Vagina (tissue), 2 donors: Measurements from ENCODE around the gene PCDHA8.

ENCODE experiments used
- POLR2A ChIP-seq, 2 donors: fragments of 450-650 bp; IDR thresholded peaks; one replicate each; pipeline ENCODE4 v1.6.1; 2017; ENCODE audit warnings: antibody characterized with exemption in 2 of 2, mild to moderate bottlenecking in 2 of 2, moderate library complexity in 2 of 2
- POLR2AphosphoS5 ChIP-seq, 2 donors: sonication (generic); formaldehyde crosslinking; IDR thresholded peaks; one replicate each; pipeline ENCODE4 v1.9.0; 2017; ENCODE audit warnings: antibody characterized with exemption in 2 of 2, mild to moderate bottlenecking in 2 of 2, low read depth in 1 of 2; ENCODE audit not compliant: insufficient read depth in 1 of 2
- TF ChIP-seq, protein P1 (sequence below), 3 experiments: fragments of 450-650 bp in 2 of 3; fragments of 200-600 bp in 1 of 3; sonication (generic) in 1 of 3; IDR thresholded peaks; one replicate each; pipeline ENCODE4 v1.5.1; 2017 to 2019; ENCODE audit warnings: antibody characterized with exemption in 3 of 3, mild to moderate bottlenecking in 2 of 3, moderate library complexity in 2 of 3

DNA sequence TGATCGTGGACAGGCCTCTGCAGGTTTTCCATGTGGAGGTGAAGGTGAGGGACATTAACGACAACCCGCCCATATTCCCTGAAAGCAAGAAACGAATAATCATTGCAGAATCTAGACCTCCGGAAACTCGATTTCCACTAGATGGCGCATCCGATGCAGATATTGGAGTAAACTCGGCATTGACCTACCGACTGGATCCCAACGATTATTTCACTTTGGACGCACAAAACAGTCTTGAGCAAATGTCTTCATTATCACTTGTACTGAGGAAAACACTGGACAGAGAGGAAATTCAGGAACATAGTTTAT, 41.6 kb downstream of the PCDHA8 start:
- TF ChIP-seq, protein P1, sequence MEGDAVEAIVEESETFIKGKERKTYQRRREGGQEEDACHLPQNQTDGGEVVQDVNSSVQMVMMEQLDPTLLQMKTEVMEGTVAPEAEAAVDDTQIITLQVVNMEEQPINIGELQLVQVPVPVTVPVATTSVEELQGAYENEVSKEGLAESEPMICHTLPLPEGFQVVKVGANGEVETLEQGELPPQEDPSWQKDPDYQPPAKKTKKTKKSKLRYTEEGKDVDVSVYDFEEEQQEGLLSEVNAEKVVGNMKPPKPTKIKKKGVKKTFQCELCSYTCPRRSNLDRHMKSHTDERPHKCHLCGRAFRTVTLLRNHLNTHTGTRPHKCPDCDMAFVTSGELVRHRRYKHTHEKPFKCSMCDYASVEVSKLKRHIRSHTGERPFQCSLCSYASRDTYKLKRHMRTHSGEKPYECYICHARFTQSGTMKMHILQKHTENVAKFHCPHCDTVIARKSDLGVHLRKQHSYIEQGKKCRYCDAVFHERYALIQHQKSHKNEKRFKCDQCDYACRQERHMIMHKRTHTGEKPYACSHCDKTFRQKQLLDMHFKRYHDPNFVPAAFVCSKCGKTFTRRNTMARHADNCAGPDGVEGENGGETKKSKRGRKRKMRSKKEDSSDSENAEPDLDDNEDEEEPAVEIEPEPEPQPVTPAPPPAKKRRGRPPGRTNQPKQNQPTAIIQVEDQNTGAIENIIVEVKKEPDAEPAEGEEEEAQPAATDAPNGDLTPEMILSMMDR (IDR thresholded peaks at IDR 0.05) = no peak
- no peak for TF ChIP-seq POLR2A (IDR thresholded peaks at IDR 0.05)
- TF ChIP-seq POLR2AphosphoS5 (IDR thresholded peaks at IDR 0.05; ENCODE audit: insufficient read depth in 1 of 2, low read depth in 1 of 2) = no peak
